CD4-positive, alpha-beta T cell (primary cell): Measurements from ENCODE around the gene CRTAC1. TPM values are rescaled to one million over a fixed set of nuclear protein-coding genes. Genes with fewer than 3 reads are reported as not detected.

ENCODE experiments used
- ATAC-seq: fragments of 200-7000 bp; cut with Tn5 transposase; one replicate; pipeline ENCODE4 v1.10.0; 2022; ENCODE audit warnings: mild to moderate bottlenecking; ENCODE audit not compliant: poor library complexity
- CTCF ChIA-PET: fragments of 350-600 bp; sonication (Branson Sonifier 250); formaldehyde crosslinking; loops from one replicate; lab custom pipeline; 2021; ENCODE audit warnings: antibody characterized with exemption, inconsistent platforms; lab: Charles Lee
- POLR2A ChIA-PET: fragments of 350-600 bp; sonication (Branson Sonifier 250); formaldehyde crosslinking; loops from one replicate; lab custom pipeline; 2021; ENCODE audit warnings: antibody characterized with exemption, inconsistent platforms; lab: Charles Lee
- DNase-seq, 14 experiments: peaks; one replicate each; pipeline ENCODE4 v3.0.0-alpha.2; 2013 to 2020; ENCODE audit warnings: mixed read lengths in 2 of 14
- H3K27ac ChIP-seq, 2 donors: one replicate each; pipeline versions ENCODE4 v1.5.1 to v1.7.0; 2013; ENCODE audit warnings: low read length in 2 of 2, low read depth in 1 of 2, mild to moderate bottlenecking in 1 of 2
- H3K27me3 ChIP-seq, 2 experiments: 1 replicate in 1 of 2; 2 replicates in 1 of 2; pipeline versions ENCODE4 v1.6.1 to v1.7.0; 2013; ENCODE audit warnings: low read length in 2 of 2, control low read depth in 1 of 2, mild to moderate bottlenecking in 1 of 2, moderate library complexity in 1 of 2; ENCODE audit not compliant: insufficient read depth in 2 of 2, control insufficient read depth in 1 of 2
- H3K36me3 ChIP-seq: one replicate; pipeline ENCODE4 v1.6.1; 2013; ENCODE audit warnings: low read length, control low read depth; ENCODE audit not compliant: insufficient read depth
- H3K4me1 ChIP-seq: one replicate; pipeline ENCODE4 v1.6.1; 2013; ENCODE audit warnings: low read length, control low read depth; ENCODE audit not compliant: insufficient read depth
- H3K4me3 ChIP-seq: one replicate; pipeline ENCODE4 v1.5.1; 2013; ENCODE audit warnings: mild to moderate bottlenecking, low read length, moderate library complexity
- H3K9me3 ChIP-seq, 2 experiments: 1 replicate in 1 of 2; 2 replicates in 1 of 2; pipeline versions ENCODE4 v1.6.1 to v1.7.0; 2013; ENCODE audit warnings: low read length in 2 of 2, mild to moderate bottlenecking in 2 of 2, control low read depth in 1 of 2, moderate library complexity in 1 of 2; ENCODE audit not compliant: control insufficient read depth in 1 of 2, insufficient read depth in 1 of 2
- H3K27ac Mint-ChIP-seq: one replicate; pipeline ENCODE4 v1.8.0; 2020; ENCODE audit warnings: mixed read lengths
- H3K27me3 Mint-ChIP-seq: one replicate; pipeline ENCODE4 v1.8.0; 2021; ENCODE audit warnings: mixed read lengths
- H3K36me3 Mint-ChIP-seq: one replicate; pipeline ENCODE4 v1.8.0; 2021; ENCODE audit warnings: low read depth, mixed read lengths
- H3K4me1 Mint-ChIP-seq: one replicate; pipeline ENCODE4 v1.8.0; 2021; ENCODE audit warnings: low read depth, mixed read lengths
- H3K4me3 Mint-ChIP-seq: one replicate; pipeline ENCODE4 v1.8.0; 2020; ENCODE audit warnings: mild to moderate bottlenecking, mixed read lengths
- H3K9me3 Mint-ChIP-seq: one replicate; pipeline ENCODE4 v1.8.0; 2020; ENCODE audit warnings: mixed read lengths
- CTCF ChIP-seq: fragments of 200-600 bp; IDR thresholded peaks from one replicate; pipeline ENCODE4 v1.8.0; 2022; ENCODE audit warnings: antibody characterized with exemption, mild to moderate bottlenecking
- intact Hi-C, 2 experiments: fragments of 100-400 bp; cut with DNase I in 1 of 2; cut with micrococcal nuclease in 1 of 2; formaldehyde crosslinking; loops; one replicate each; pipeline versions ENCODE4 v1.15.1 to v1.9.0; 2023 to 2025; cut with DNase I, micrococcal nuclease
- total RNA-seq, 174 experiments: library from RNA in 2 of 174; stranded (reverse) in 2 of 174; gene quantifications; one replicate each; pipeline ENCODE4 v1.2.3 and lab custom pipeline; 2021 to 2026

The CRTAC1 gene
- total RNA-seq, 2 experiments from 2014 or later = not detected

- POLR2A ChIA-PET = no interaction called here
Observed at GRCh38 chr10:97910661-97911060, 119.8 kb downstream of the CRTAC1 start.

GRCh38 chr10:97907830-97908229 lies 122.6 kb downstream of the CRTAC1 start:
- no peak for TF ChIP-seq CTCF
- CTCF ChIA-PET = no interaction called here
- peaks cover 28% of the 10 kb centered on the region for H3K27me3 Mint-ChIP-seq

More at GRCh38 chr10:97910661-97911060, 119.8 kb downstream of the CRTAC1 start:
- Mint-ChIP-seq H3K27me3 (peaks cover 23% of the 10 kb centered on the region), H3K27ac (no peak overlapping the region), H3K9me3 (no peaks in the 10 kb centered on the region), H3K4me3 (no peak overlapping the region), H3K36me3 (no peaks in the 10 kb centered on the region), H3K4me1 (peaks cover 5% of the 10 kb centered on the region)
- no peak for DNase-seq
- CTCF ChIA-PET = no interaction called here
- no peak for ATAC-seq
- Histone ChIP-seq H3K27me3 (no peaks in the 10 kb centered on the region), H3K4me3 (no peak overlapping the region), H3K27ac (no peak overlapping the region), H3K36me3 (no peaks in the 10 kb centered on the region), H3K9me3 (no peaks in the 10 kb centered on the region), H3K4me1 (peaks cover 8% of the 10 kb centered on the region)
- no peak for TF ChIP-seq CTCF
- intact Hi-C loops = loop anchor here (5.0 to 10.0 kb wide), 3 partner anchors 404 to 1337 kb away; no protein-coding TSS in a partner anchor

GRCh38 chr10:97907211-97907610 lies 123.2 kb downstream of the CRTAC1 start:
- intact Hi-C loops = no loop called here
- H3K9me3 Mint-ChIP-seq = no peaks in the 10 kb centered on the region
- Histone ChIP-seq H3K36me3 (no peaks in the 10 kb centered on the region), H3K27me3 (peaks cover 0 to 3% of the 10 kb centered on the region in 2 experiments), H3K27ac (no peak overlapping the region), H3K9me3 (no peaks in the 10 kb centered on the region), H3K4me1 (no peaks in the 10 kb centered on the region), H3K4me3 (no peak overlapping the region)
- DNase-seq = no peak
- no peak overlapping the region for H3K27ac Mint-ChIP-seq
- H3K4me1 Mint-ChIP-seq = no peaks in the 10 kb centered on the region
- no peak overlapping the region for H3K4me3 Mint-ChIP-seq
- POLR2A ChIA-PET = no interaction called here
- TF ChIP-seq CTCF = no peak
- CTCF ChIA-PET = no interaction called here
- ATAC-seq = no peak
- peaks cover 28% of the 10 kb centered on the region for H3K27me3 Mint-ChIP-seq
- no peaks in the 10 kb centered on the region for H3K36me3 Mint-ChIP-seq

More at GRCh38 chr10:97907830-97908229, 122.6 kb downstream of the CRTAC1 start:
- peaks cover 0 to 3% of the 10 kb centered on the region in 2 experiments for H3K27me3 ChIP-seq
- no peaks in the 10 kb centered on the region for H3K4me1 ChIP-seq
- H3K9me3 Mint-ChIP-seq = no peaks in the 10 kb centered on the region
- no peak overlapping the region for H3K4me3 ChIP-seq
- DNase-seq (no peak), ATAC-seq (no peak)
- H3K9me3 ChIP-seq = no peaks in the 10 kb centered on the region
- no peaks in the 10 kb centered on the region for H3K36me3 Mint-ChIP-seq
- POLR2A ChIA-PET = no interaction called here
- no peaks in the 10 kb centered on the region for H3K36me3 ChIP-seq
- H3K27ac ChIP-seq = no peak overlapping the region
- no peaks in the 10 kb centered on the region for H3K4me1 Mint-ChIP-seq
- intact Hi-C loops = no loop called here
- no peak overlapping the region for H3K4me3 Mint-ChIP-seq
- H3K27ac Mint-ChIP-seq = no peak overlapping the region
